GM12878 (cell line): Measurements from ENCODE around the gene NOL4L. TPM values are rescaled to one million over a fixed set of nuclear protein-coding genes. Genes with fewer than 3 reads are reported as not detected.

Experiments used
- ATAC-seq: fragments of 200-7000 bp; cut with Tn5 transposase; 3 replicates; pipeline ENCODE4 v1.9.1; 2020; ENCODE audit warnings: mild to moderate bottlenecking, moderate library complexity
- BruUV-seq: library from RNA; stranded (reverse); fragments of 400-500 nt; replicated peaks from 2 replicates; lab custom pipeline; 2021; lab: Mats Ljungman, UMichigan
- CTCF ChIA-PET: fragments of 300-600 bp; sonication (Branson Sonifier 250); formaldehyde crosslinking; extraction: SDS; loops from one replicate; lab custom pipeline; 2021; ENCODE audit warnings: inconsistent platforms; lab: Yijun Ruan, JAX
- POLR2A ChIA-PET: fragments of 350-600 bp; formaldehyde crosslinking; extraction: SDS; loops from one replicate; lab custom pipeline; 2021; ENCODE audit warnings: inconsistent platforms; lab: Charles Lee
- RAD21 ChIA-PET: fragments of 300-600 bp; sonication (Branson Sonifier 250); formaldehyde crosslinking; loops from one replicate; lab custom pipeline; 2023; ENCODE audit warnings: antibody characterized with exemption; ENCODE audit not compliant: unreplicated experiment; lab: Charles Lee
- SMC1A ChIA-PET: fragments of 300-600 bp; sonication (Branson Sonifier 250); formaldehyde crosslinking; loops from one replicate; lab custom pipeline; 2023; ENCODE audit not compliant: unreplicated experiment, uncharacterized antibody; lab: Charles Lee
- DNase-seq: peaks from one replicate; pipeline ENCODE4 v3.0.0-alpha.2; 2011; ENCODE audit warnings: low read depth, low spot score
- FAIRE-seq: peaks from 3 replicates; lab custom pipeline; 2011; peaks lifted over from hg19 to GRCh38; lab: Jason Lieb, UNC
- H2AFZ ChIP-seq: 2 replicates; pipeline ENCODE4 v1.6.0; 2011; ENCODE audit warnings: low read depth, low read length, control low read depth; ENCODE audit not compliant: control insufficient read depth
- H3K27ac ChIP-seq: 2 replicates; pipeline ENCODE4 v1.5.1; 2011; ENCODE audit warnings: control low read depth; ENCODE audit not compliant: control insufficient read depth, insufficient read depth
- H3K27me3 ChIP-seq, 2 experiments: replicated peaks in 1 of 2; 2 replicates each; pipeline versions ENCODE4 v1.6.0 to v1.6.1; 2011; ENCODE audit warnings: low read length in 1 of 2; ENCODE audit not compliant: control insufficient read depth in 2 of 2, insufficient read depth in 2 of 2
- H3K36me3 ChIP-seq, 2 experiments: 2 replicates each; pipeline ENCODE4 v1.5.1; 2011; ENCODE audit warnings: low read length in 1 of 2; ENCODE audit not compliant: control insufficient read depth in 2 of 2, insufficient read depth in 2 of 2
- H3K4me1 ChIP-seq: 2 replicates; pipeline ENCODE4 v1.6.1; 2011; ENCODE audit warnings: mild to moderate bottlenecking, low read length, moderate library complexity, mixed read lengths; ENCODE audit not compliant: control insufficient read depth, insufficient read depth
- H3K4me2 ChIP-seq: 2 replicates; pipeline ENCODE4 v1.6.0; 2011; ENCODE audit warnings: control low read depth; ENCODE audit not compliant: control insufficient read depth, insufficient read depth
- H3K4me3 ChIP-seq: fragments of 200-600 bp; sonication (generic); 2 replicates; pipeline ENCODE4 v1.5.1; 2016
- H3K79me2 ChIP-seq: 2 replicates; pipeline ENCODE4 v1.6.0; 2011; ENCODE audit warnings: low read length; ENCODE audit not compliant: control insufficient read depth, insufficient read depth
- H3K9ac ChIP-seq: 2 replicates; pipeline ENCODE4 v1.8.0; 2011; ENCODE audit warnings: low read length, control low read depth, mixed read lengths; ENCODE audit not compliant: control insufficient read depth, insufficient read depth
- H3K9me3 ChIP-seq: replicated peaks from 3 replicates; pipeline ENCODE4 v1.5.1; 2011; ENCODE audit warnings: mild to moderate bottlenecking, low read length; ENCODE audit not compliant: control insufficient read depth, insufficient read depth
- H4K20me1 ChIP-seq: 2 replicates; pipeline ENCODE4 v1.6.0; 2011; ENCODE audit not compliant: control insufficient read depth, insufficient read depth
- CBX3 ChIP-seq: fragments of 200-600 bp; sonication (generic); IDR thresholded peaks from 2 replicates; pipeline ENCODE4 v1.6.1; 2016; ENCODE audit warnings: low read depth, borderline replicate concordance
- KAT2A ChIP-seq: conservative IDR thresholded peaks from 2 replicates; pipeline ENCODE4 v1.6.1; 2011; ENCODE audit warnings: low read depth, low read length; ENCODE audit not compliant: control insufficient read depth
- NFYB ChIP-seq: IDR thresholded peaks from 2 replicates; pipeline ENCODE4 v1.6.1; 2011; ENCODE audit warnings: low read depth, mild to moderate bottlenecking, low read length, improper control_type of control experiment, moderate library complexity; ENCODE audit not compliant: insufficient read depth
- SUZ12 ChIP-seq: fragments of 200-600 bp; sonication (generic); IDR thresholded peaks from one replicate; pipeline ENCODE4 v1.6.1; 2018; ENCODE audit warnings: antibody characterized with exemption, mild to moderate bottlenecking; ENCODE audit not compliant: unreplicated experiment
- WRNIP1 ChIP-seq: IDR thresholded peaks from 2 replicates; pipeline ENCODE4 v1.6.1; 2011; ENCODE audit warnings: low read depth, low read length, improper control_type of control experiment, borderline replicate concordance
- ZBTB4 ChIP-seq: fragments of 450-650 bp; formaldehyde crosslinking; IDR thresholded peaks from 2 replicates; pipeline ENCODE4 v1.4.0; 2022; ENCODE audit warnings: mild to moderate bottlenecking, moderate library complexity
- WGBS: methylation state at CpG from one replicate; pipeline ENCODE4 v1.1.6; 2016; ENCODE audit warnings: low lambda C conversion rate; ENCODE audit not compliant: insufficient replicate concordance, insufficient coverage; ENCODE audit errors: missing lambda C conversion rate; 5-methylcytosine and 5-hydroxymethylcytosine counted together
- in situ Hi-C: fragments of 300-500 bp; cut with MboI; formaldehyde crosslinking; loops from 9 replicates; pipeline ENCODE4 v1.14.3; 2018; ENCODE audit warnings: mixed read lengths
- intact Hi-C: fragments of 100-400 bp; cut with micrococcal nuclease; formaldehyde crosslinking; loops from one replicate; pipeline ENCODE4 v1.14.2; 2022; ENCODE audit not compliant: unreplicated experiment
- polyA plus RNA-seq, 11 experiments: library from polyadenylated mRNA; depleted of rRNA in 4 of 11; unstranded in 6 of 11; stranded (reverse) in 5 of 11; fragments of >200 nt; fragmentation: Nextera tagmentation in 4 of 11; fragmentation: Illumina TruSeq in 1 of 11; extraction: Ambion mirVana in 4 of 11; extraction: Trizol in 1 of 11; gene quantifications; 1 replicate in 1 of 11; 2 replicates in 10 of 11; pipeline versions ENCODE4 v1.2.1 to v1.2.3, GENCODE V29; 2011 to 2016; ENCODE audit warnings: inconsistent platforms in 2 of 11, missing spikeins in 2 of 11, low read depth in 1 of 11
- total RNA-seq, 4 experiments: library from RNA; depleted of rRNA in 3 of 4; stranded (reverse); fragments of >200 nt in 3 of 4; fragmentation: Illumina TruSeq in 1 of 4; extraction: Trizol in 1 of 4; gene quantifications; 2 replicates each; pipeline versions ENCODE4 v1.2.1 to v1.2.3, GENCODE V29; 2013 to 2021

The NOL4L gene
- total and polyA plus RNA-seq, 10 of the 15 experiments (the other 5 are each of a cell fraction or from before 2014, with no cell fraction given) = 2.3 to 24.0 (median 8.0) TPM

- Histone ChIP-seq H4K20me1 (no peaks in the 10 kb centered on the region), H3K4me2 (no peak overlapping the region), H3K27ac (no peak overlapping the region), H3K27me3 (no peaks in the 10 kb centered on the region), H3K36me3 (no peaks in the 10 kb centered on the region; a peak in 1 of 4 replicates), H2AFZ (no peak overlapping the region), H3K4me3 (no peak overlapping the region), H3K4me1 (no peaks in the 10 kb centered on the region), H3K9me3 (no peaks in the 10 kb centered on the region), H3K9ac (no peak overlapping the region), H3K79me2 (no peaks in the 10 kb centered on the region)
- ChIA-PET RAD21 (interaction anchor here (0.6 kb wide), 1 partner anchor 35 kb away, joined by 3 read pairs; no protein-coding TSS in a partner anchor), CTCF (interaction anchor here (0.7 to 1.4 kb wide), 3 partner anchors 8 to 41 kb away, joined by 3 to 4 read pairs (median 3); no protein-coding TSS in a partner anchor), POLR2A (no interaction called here), SMC1A (no interaction called here)
- FAIRE-seq (no peak), DNase-seq (no peak), ATAC-seq (no peak)
- TF ChIP-seq SUZ12 = no peak
- TF ChIP-seq WRNIP1 = no peak
- no peak for TF ChIP-seq KAT2A
- TF ChIP-seq NFYB = no peak
- no peak for TF ChIP-seq ZBTB4 (CRISPR knock-in tag)
- no peak for TF ChIP-seq CBX3
- in situ Hi-C loops = no loop called here
- intact Hi-C loops = no loop called here
- 26% methylated on average over 8 of the region's 8 CpGs for WGBS
- no TSS peak for BruUV-seq
These were observed 135.2 kb downstream of the NOL4L start for GRCh38 chr20:32449890-32450401.
